ENCODE data around the gene MRE11.
A peak's percentile ranks its signal among the peaks of the same experiment; 100 is the strongest.

Gene MRE11

DNA sequence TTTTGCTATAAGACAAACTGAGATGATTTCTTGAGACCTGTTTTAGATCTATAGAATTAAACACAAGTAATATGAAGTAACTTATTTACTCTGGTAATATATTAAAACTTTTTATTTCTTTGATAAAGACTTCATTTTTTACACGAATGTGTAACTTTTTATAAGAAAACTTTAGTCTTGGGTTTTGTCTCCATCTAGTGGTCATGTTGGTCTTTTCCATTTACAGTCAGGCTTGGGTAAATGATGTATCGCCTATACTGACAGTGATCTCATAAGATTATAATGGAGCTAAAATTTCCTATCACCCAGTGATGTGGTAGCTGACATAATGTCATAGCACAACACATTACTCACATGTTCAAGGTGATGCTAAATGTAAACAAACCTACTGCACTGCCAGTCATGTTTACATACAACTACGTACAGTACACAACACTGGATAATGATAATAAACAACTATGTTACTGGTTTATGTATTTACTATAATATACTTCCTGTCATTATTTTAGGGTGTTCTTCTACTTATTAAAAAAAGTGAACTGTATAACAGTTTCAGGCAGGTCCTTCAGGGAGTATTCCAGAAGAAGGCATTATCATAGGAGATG, 11.1 kb upstream of the MRE11 start:
- peak; percentile 62 for DNase-seq

DNA sequence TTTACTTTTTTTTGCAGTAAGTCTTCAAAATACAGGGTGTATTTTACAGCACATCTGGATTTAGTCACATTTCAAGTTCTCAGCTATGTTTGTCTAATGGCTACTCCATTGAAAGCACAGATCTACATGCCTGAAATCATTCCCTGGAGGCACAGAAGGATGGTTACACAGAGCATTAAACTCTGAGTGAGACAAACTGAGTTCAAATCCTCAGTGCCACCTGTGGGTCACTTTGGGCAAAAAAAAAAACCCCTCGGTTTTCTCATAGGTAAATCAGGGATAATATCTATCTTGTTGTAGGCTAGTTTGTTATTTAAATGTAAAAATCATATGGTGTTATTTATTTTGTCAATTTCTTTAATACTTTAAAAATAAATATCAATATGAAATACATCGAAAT, 7.9 kb upstream of the MRE11 start:
- no peak for DNase-seq

DNA sequence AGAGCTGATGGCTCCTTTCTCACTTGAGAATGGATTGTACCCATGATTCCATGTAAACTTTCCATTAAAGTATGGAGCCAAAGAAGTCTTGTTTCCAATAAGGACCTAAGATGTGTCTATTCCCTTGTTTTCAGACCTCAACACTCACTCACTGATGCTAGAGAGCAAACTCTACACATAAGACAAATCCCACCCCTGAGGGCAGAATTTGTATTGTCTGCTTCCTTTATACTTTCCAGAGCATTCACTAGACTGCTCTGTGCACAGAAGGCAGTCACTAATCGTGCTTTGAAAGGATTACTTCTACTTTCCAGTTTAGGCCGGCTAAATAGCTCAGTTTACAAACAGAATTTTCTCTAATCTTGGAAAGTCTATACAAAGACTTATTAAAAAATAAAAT, 6.5 kb upstream of the MRE11 start:
- no peak for DNase-seq

DNA sequence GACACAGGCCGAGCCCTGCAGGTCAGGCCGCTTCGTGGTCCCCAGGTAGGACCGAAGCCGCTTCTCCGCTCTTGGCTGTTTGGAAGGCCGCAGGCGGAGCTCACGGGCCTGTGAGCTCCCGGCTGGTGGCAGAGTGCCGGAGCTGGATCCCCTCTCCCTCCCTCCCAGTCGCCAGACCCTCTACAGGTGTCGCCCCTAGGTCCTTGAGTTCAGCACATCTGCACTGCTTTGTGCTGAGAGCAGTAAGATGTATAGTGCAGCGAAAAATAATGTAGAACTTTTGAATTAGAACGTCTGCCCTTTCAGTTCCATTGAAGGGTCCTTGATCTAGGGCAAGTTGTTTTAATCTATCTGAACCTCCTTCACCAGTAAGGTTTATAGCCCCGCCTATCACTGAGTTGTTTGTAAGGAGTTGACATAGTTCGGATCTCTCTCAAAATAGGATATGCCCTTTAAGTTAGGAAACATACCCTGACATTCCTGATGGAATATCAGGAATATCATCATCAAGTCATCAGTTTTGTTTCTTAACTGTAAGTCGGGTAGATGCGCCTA, 559 bp upstream of the MRE11 start:
- no peak for DNase-seq

DNA sequence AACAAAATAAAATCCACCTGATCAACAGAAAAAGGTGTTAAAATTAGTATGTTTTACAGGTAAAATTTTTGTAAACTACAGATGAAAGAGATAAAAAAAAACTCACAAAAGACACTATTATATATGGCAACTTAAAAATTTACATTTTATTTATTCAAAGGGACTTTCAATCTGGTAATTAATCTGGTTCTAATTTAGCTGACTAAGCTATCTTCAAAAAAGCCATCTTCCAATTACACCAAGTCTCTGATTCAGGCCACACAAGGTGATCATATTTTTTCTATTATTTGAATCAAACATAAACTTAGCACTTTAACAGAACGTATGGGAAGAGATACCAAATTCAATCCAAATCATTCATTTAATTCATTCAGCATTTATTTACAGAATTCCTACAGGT, 7.6 kb downstream of the MRE11 start:
- DNase-seq = no peak

DNA sequence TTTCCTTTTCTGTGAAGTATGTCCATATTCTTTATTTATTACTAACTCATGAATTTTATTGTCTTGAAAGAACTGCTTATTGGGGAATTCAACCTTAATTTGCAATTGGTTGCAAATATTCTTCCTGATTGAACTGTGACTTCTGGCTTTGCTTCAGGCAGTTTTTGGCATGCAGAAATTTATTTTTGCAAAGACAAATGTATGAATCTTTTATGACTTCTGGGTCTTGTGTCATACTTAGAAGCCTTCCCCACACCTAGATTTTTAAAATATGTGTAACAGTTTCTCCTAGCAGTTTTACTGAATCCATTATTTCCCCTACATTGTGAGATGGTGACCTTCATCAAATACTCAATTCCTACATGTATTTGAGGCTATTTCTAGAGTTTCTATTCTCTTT, 12.3 kb downstream of the MRE11 start:
- no peak for DNase-seq

DNA sequence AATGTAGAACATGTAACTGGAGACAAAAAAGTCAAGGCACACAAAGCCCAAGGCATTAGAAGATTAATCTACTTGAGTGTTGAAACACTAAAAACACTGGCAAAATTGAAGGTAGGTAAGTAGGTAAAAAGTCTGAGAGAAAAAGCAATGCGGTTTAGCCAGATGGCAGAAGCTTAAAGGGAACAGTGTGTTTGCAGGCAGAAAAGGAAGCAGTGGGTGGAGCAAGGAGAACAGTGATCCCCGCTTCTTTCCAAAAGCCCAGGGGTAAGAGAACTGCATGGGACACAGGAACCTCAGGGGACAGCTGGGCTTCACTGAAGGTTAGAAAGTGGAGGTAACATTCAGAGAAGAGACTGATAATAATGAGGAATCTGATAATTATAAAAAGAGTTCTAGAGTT, 16.0 kb downstream of the MRE11 start:
- DNase-seq = no peak

DNA sequence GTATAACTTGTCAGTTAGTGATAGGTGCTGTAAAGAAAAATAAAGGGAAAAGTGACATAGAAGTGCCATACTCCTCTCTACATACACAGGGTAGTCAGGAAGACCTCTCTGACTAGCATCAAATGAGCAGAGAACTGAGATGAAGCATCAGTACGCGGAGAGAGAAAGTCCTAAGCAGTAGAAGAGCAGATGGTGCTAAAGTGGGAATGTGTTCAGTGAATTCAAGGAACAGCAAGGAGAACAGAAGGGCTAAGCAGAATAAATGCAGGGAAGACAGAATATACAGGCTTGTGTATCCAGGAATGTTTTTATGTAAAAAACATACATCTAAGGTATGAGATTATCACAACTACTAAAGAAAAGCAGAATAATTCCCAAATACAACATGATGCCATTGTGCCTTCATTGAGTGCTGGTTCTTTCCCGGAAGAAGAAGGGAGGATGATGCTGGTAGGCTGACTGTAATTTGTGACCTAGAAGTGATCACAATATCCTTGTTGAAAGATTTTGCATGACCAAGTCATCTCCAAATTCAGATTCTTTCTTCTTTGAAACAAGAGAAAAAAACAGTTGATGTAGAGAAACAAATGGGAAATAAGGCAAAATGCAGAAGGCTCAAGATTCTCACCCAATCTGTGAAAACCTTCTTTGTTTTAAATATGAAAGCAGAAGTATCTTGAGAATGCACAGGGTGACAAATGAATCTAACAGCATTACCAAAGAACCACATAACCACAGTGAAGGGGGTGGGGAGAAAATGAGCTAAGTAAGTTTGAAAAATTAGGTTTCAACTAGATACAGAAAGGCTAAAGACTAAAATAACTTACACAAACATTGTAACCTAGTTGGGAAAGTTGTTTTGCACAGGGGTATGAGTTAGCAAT, 20.5 kb downstream of the MRE11 start:
- peak; percentile 59 for DNase-seq

DNA sequence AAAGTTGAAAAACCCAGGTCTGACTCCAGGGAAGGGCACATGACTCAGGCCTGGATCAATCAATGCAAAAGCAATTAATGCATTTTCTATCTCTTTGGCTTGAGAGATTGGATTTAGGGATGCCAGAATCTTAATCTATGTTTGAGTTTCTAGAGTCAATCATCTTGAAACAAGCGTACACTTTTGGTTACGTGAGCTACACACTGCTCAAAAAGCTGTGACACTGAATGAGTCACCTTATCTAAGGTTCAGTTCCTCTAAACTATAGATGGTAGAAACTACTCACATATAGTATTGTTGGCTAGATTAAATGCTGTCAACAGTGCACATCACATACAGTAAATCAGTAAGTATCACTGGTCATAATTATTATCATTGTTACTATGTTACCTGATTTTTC, 24.2 kb downstream of the MRE11 start:
- DNase-seq = no peak

DNA sequence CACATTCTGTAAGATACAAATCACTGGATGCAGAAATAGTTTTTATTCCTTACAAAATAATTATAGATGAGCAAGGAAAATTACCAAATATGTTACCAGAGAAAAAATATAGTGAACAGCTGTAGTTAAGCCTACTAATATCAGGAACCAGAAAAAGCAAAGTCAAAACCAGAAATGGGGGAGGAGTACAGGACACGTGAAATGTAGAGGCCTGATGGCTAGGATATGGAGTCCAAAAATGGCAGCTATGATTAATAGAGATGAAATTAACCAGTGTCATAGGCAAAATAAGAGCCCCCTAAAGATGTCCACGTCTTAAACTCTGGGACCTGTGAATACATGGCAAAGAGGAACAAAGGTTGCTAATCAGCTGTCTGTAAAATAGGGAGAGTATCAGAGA, 34.1 kb downstream of the MRE11 start:
- no peak for DNase-seq

DNA sequence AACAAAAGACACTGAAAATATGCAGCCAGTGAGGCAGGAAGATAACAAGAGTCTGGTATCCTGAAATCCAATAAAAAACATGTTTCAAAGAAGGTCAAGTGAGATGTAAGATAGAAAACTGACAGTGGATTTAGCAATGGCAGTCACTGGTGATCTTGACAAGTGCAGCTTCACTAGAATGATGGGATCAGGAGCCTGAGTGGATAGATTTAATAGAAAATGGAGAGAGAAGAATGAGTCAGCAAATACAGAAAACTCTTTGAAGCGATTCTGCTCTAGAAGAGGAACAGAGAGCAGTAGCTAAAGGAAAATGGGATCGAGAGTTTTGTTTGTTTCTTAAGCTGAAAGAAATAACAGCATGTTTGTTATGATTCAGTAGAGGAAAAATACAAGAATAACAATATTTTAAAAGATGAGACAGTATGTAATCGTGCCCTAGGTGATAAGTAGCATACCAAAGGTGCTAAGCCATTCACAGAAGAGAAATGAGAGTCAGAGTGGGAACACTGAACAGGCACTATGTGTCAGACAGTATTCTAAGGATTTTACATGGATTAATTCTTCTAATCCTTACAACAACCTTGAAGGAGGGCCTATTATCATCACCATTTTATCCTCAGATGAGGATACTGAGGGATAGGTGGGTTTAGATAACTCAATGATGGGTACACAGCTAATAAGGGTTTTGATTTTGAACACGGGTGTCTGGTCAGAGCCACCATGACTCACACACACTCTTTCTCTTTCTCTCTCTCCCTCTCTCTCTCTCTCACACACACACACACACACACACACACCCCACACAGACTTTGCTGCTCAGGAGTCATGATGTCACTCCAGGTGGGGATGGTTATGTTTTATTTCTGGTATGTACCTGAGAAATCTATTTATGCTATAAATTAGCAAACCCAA, 36.3 kb downstream of the MRE11 start:
- DNase-seq = no peak

DNA sequence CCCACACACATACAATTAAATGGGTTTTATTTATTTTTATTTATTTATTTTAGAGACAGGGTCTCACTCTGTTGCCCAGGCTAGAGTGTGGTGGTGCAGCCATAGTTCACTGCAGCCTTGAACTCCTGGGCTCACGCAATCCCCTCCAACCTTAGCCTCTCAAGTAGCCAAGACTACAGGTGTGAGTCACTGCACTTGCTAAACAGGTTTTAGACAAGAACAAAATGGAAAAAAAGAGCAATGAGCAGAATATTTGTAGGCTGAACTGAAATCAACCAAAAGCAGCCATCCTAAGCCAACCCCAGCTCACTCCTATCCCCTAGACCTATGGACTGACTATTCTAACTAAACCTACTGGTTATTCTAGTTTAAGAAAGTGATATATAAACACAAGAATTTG, 37.8 kb downstream of the MRE11 start:
- no peak for DNase-seq

DNA sequence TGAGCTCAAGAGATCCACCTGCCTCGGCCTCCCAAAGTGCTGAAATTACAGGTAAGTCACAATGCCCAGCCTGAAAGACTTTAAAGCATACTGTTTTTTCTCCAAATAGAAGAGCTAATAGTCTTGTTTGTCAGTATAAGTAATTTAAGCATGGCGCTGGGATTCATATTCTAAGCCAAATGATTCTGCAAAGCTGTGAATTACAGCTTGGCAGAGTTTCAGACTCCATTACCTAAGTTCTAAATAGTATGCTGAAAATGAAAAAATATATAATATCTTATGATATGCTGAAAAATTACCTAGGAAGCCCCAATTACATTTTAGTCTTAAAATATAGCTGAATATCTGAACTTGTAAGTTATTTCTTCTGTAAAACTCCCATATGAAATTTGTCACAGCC, 39.3 kb downstream of the MRE11 start:
- no peak for DNase-seq

DNA sequence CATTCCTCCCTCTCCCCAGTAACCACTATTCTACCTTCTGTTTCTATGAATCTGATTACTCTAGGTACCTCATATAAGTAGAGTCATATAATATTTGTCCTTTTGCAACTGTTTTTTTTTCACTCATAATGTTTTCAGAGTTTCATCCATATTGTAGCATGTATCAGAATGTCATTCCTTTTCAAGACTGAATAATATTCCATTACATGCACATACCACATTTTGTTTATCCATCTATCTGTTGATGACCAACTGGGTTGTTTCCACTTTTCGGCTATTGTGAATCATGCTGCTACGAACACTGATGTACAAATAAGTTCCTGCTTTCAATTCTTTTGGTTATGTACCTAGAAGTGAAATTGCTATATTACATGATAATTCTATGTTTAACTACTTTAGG, 40.7 kb downstream of the MRE11 start:
- no peak for DNase-seq

DNA sequence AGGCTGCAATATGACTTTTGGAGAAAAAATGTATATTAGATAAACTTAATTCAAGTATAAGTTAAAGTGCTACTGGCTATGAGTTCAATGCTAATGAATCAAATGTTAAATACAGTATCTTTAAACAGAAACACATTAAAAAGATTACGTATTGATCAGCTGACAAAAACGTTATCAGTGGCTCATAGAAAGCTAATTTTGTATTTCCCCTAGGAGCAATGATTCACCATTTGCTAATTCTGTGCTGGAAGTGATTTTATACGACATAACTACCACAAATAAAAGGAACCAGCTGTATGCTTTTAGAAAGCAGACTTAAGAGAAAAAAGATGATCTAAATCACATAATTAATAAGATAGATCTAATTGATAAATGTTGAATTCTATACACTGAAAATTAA, 43.6 kb downstream of the MRE11 start:
- peak; percentile 48 for DNase-seq

DNA sequence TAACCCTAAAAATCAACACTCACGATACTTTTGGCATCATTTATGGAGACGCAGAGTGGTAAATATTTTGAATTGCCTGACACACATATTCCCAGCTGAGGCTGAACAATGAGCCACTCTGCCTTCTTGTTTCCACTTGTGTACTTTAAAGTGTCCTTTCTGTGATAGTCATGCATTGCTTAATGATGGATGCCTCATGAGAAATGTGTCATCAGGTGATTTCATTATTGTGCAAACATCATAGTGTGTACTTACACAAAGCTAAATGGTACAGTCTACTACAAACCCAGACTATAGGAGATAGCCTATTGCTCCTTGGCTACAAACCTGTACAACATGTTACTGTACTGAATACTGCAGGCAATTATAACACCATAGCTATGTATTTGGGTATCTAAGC, 44.2 kb downstream of the MRE11 start:
- DNase-seq = peak; percentile 71

DNA sequence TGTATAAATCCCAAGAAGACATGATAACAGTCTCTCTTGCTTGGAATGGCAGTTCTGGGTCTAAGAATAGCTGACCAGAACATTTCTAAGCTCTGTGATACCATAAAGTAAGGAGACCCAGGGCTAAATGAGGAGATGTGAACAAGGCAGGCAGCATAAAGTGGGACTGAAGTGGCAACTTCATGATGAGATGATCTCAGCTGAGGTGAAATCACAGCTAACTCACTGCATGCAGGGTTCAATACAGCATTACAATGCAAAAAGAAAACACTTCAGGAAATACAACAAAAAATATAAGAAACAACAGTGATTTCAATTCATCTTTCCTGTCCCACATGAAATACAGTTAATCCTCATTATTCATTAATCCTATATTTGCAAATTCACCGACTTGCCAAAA, 44.6 kb downstream of the MRE11 start:
- DNase-seq = no peak

DNA sequence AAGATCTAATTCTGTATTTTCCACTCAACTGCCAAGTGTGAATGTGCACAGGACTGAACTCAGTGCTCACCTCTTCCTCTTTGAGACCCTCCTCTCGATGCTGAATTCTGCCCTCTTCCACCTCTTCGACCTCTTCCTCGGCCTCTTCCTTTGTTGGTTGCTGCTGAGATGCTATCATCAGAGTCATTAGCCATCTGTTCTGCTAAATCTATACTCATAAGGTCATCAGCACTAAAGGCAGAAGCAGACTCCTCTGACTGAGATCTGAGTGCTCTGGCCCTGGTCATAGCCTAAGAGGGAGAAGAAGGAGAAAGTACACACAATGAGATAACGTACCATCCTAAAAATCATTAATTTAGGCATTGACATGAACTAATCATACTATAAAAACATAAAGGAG, 46.5 kb downstream of the MRE11 start:
- DNase-seq = no peak

DNA sequence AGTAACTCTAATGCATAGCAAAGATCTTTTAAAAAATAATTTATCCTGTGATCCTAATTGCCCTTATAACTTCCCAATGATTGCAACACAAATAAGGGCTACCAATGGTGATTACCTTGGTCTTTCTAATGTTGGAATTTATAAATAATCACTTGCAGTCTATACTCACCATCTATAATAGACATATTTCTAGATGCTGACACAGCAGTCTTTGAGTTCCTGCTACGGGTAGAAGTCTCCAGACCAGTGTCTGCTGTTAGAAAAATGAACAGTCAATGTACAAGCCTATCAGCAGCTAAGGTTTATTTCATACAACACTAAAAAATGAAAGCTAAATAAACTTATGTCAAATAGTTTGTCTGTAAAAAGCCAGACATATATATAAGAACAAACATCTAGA, 48.0 kb downstream of the MRE11 start:
- no peak for DNase-seq

DNA sequence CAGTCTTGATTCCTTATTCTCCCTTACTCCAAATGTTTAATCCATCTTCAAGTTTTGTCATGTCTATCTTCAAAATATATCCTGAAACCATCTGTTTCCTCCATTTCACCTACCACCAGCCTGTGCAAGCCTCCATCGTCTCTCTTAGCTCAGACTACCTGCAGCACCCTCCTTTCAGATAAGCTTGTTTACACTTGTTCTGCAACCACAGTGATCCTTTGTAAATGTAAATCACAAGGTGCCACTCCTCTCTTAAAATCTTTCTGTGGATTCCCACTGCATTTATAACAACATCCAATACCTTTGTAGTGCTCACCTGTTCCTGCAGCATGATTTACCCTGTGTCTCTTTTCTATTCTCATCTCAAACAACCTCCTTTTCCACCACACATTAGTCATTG, 60.6 kb downstream of the MRE11 start:
- DNase-seq = no peak

DNA sequence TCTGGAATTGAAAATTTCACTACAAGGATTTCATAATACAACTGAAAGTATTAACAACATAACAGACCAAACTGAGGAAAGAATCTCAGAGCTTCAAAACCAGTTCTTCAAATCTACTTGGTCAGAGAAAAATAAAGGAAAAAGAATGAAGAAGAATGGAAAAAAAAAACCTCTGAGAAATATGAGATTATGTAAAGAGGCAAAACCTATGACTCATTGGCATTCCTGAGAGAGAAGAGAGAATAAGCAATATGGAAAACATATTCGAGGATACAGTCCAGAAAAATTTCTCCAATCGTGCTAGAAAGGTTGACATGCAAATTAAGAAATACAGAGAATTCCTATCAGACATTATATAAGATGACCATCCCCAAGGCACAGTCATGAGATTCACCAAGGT, 69.0 kb downstream of the MRE11 start:
- peak; percentile 34 for DNase-seq

DNA sequence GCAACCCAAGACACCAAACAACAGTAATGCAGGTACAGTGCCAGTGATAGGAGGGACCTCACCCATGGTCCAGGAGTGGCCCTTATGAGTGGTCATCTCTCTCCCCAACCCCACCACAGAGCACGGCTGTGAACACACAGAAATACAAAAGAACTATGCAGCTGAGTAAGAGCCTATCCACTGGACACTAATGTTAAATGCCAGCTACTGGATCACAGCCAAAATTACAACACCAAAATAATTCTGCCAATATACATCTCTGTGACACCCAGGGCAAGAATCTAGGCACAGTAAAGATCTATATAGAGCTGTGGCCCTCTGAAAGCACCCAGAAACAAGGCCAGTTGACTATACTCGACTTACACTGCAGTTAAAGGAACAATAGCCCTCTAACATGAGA, 69.6 kb downstream of the MRE11 start:
- no peak for DNase-seq

DNA sequence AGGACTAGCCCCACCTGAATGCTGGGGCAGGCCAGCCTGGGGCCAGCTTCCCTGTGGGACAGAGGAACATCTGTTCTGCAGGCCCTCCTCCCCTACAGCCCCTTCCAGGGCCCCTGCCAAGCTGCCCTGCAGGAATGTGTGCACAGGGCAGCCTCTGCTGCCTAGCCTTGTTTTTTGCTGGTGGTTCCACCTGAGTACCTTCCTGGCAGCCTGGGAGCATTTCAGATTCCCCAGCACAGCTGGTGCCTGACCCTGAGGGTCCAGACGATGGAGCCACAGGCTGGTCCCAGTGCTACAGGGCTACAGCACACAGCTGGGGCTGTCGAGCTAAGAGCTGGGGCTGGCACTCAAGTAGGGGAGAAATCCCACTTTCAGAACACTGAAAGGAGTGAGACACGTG, 70.1 kb downstream of the MRE11 start:
- DNase-seq = no peak

Data from fibroblast of skin of right biceps (primary cell).